ENCODE measurements around the gene GCHFR. TPM values are rescaled to one million over a fixed set of nuclear protein-coding genes. Genes with fewer than 3 reads are reported as not detected.

GCHFR gene
- total and polyA plus RNA-seq, 3 experiments from 2014 or later = 19.5 to 114 (median 21.5) TPM

DNA sequence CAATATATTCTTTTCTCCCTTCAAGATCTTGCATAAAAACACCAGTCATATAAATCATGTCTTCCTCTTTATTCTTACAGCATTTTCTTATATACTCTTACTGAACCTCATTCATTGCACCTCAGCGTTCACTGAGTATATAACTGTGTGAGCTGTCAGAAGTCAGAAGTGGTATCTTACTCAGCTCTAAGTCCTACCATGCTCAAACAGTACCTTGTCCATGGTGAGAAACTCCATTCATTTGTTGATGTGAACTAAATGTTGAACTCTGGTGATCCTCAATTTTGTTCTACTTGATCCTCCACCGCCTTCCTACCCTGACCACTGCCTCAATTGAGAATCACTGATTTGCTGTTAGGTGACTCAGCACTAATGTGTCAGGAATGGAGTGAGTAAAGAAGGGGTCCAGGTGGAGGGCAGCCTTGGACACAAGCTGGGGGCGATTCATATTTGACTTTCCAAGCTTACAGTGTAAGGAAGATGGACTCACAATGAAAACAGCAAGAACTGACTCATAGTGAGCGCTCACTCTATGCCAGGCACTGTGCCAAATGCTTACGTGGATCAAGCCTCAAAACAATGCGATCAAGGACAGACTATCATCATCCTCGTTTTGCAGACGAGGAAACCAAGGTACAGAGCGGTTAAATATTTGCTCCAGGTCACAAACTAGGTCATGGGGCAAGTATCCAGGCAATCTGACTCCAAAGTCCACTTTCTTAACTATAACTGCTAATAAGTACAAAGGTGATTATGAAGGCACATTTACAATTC is 29.5 kb downstream of the GCHFR start:
- CTCF ChIA-PET = interaction anchor here (1.6 to 3.0 kb wide), 2 partner anchors 11 kb away, joined by 4 to 12 read pairs; no protein-coding TSS in a partner anchor
- no peak overlapping the region for H3K4me3 ChIP-seq (ENCODE audit: low read length)
- DNase-seq = peak in 1 of 5 donors; percentile 9
- peak overlapping the region in 3 of 8 donors; percentile 26 to 46 (median 41) for H3K27ac Mint-ChIP-seq
- H3K36me3 ChIP-seq (ENCODE audit: insufficient read depth, low read length) = no peaks in the 10 kb centered on the region
- peaks cover 22 to 29% (median 27%) of the 10 kb centered on the region in 3 donors for H3K4me1 Mint-ChIP-seq
- H3K4me1 ChIP-seq (ENCODE audit: insufficient read depth, low read length) = no peaks in the 10 kb centered on the region
- no peaks in the 10 kb centered on the region for H3K27me3 ChIP-seq (ENCODE audit: insufficient read depth, low read length, poor library complexity, severe bottlenecking)
- no peak overlapping the region for H3K27ac ChIP-seq (ENCODE audit: low read depth, low read length)
- H3K9me3 ChIP-seq (ENCODE audit: low read length) = no peaks in the 10 kb centered on the region
- no peak overlapping the region for H3K4me3 Mint-ChIP-seq
- POLR2A ChIA-PET = no interaction called here
- H3K36me3 Mint-ChIP-seq = peaks cover 4 to 29% (median 13%) of the 10 kb centered on the region in 3 donors
- H3K27me3 Mint-ChIP-seq = no peaks in the 10 kb centered on the region
- no peaks in the 10 kb centered on the region for H3K9me3 Mint-ChIP-seq

DNA sequence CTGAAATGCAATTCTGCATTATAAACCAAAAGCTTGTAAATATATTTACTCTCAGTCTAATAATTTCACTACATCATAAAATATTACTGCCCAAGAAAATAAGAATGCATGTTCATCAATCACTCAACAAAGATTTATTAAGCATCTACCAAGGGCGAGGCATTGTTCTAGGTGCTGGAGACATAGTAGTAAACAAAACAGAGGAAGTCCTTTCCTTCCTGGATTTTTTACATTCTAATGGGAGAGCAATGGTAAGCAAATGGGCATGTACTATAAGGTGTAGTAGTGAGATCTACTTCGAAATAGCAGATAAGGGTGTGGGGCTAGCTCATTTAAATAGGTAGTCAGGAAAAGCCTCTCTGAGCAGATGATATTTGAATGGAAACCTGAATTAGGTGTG is 32.2 kb downstream of the GCHFR start:
- H3K36me3 Mint-ChIP-seq = peaks cover 4 to 45% (median 17%) of the 10 kb centered on the region in 3 donors
- Histone ChIP-seq H3K9me3 (ENCODE audit: low read length) (no peaks in the 10 kb centered on the region), H3K4me3 (ENCODE audit: low read length) (no peak overlapping the region), H3K4me1 (ENCODE audit: insufficient read depth, low read length) (no peaks in the 10 kb centered on the region), H3K27me3 (ENCODE audit: insufficient read depth, low read length, poor library complexity, severe bottlenecking) (no peaks in the 10 kb centered on the region), H3K36me3 (ENCODE audit: insufficient read depth, low read length) (no peaks in the 10 kb centered on the region), H3K27ac (ENCODE audit: low read depth, low read length) (no peak overlapping the region)
- peaks cover 23 to 36% (median 35%) of the 10 kb centered on the region in 3 donors for H3K4me1 Mint-ChIP-seq
- no peak overlapping the region for H3K4me3 Mint-ChIP-seq
- no peaks in the 10 kb centered on the region for H3K27me3 Mint-ChIP-seq
- no peaks in the 10 kb centered on the region for H3K9me3 Mint-ChIP-seq
- CTCF ChIA-PET = interaction anchor here (0.9 kb wide), 1 partner anchor 8 kb away, joined by 4 read pairs; no protein-coding TSS in a partner anchor
- POLR2A ChIA-PET = no interaction called here
- no peak overlapping the region for H3K27ac Mint-ChIP-seq
- no peak for DNase-seq

DNA sequence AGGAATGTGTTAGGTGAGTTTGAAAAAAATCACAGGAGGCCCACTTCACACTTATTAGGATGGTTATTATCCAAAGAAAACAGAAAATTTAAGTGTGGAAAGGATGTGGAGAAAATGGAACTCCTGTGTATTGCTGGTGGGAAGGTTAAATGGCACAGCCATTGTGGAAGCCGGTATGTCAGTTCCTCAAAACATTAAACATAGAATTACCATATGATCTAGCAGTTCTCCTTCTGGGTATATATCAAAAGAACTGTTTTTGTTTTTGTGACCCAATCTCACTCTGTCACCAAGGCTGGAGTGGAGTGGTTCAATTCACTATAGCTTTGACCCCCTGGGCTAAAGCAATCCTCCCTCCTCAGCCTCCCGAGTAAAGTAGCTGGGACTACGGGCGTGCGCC is 32.6 kb downstream of the GCHFR start:
- Histone ChIP-seq H3K4me1 (ENCODE audit: insufficient read depth, low read length) (no peaks in the 10 kb centered on the region), H3K27me3 (ENCODE audit: insufficient read depth, low read length, poor library complexity, severe bottlenecking) (no peaks in the 10 kb centered on the region), H3K27ac (ENCODE audit: low read depth, low read length) (no peak overlapping the region), H3K4me3 (ENCODE audit: low read length) (no peak overlapping the region), H3K9me3 (ENCODE audit: low read length) (no peaks in the 10 kb centered on the region), H3K36me3 (ENCODE audit: insufficient read depth, low read length) (no peaks in the 10 kb centered on the region)
- Mint-ChIP-seq H3K4me3 (no peak overlapping the region), H3K9me3 (no peaks in the 10 kb centered on the region), H3K27me3 (no peaks in the 10 kb centered on the region), H3K36me3 (peaks cover 4 to 48% (median 19%) of the 10 kb centered on the region in 3 donors), H3K4me1 (peaks cover 25 to 39% (median 37%) of the 10 kb centered on the region in 3 donors), H3K27ac (peak overlapping the region in 1 of 8 donors; percentile 17)
- ChIA-PET POLR2A (no interaction called here), CTCF (interaction anchor here (0.9 to 1.0 kb wide), 2 partner anchors 9 to 14 kb away, joined by 4 read pairs; no protein-coding TSS in a partner anchor)
- DNase-seq = no peak

DNA sequence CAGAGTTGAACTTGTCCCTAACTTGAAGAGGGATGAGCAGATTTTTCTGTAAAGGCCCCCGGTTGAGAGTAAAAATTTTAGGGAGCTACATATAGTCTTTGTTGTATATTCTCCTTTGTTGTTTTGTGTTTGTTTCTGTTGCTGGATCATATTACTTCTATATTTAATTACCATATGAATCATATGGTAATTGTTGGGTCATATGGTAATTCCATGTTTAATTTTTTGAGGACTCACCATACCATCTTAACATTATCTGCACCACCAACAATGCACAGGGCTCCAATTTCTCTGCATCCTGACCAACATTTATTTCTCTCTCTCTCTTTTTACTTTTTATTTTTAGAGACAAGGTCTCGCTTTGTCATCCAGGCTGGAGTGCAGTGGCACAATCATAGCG is 35.7 kb downstream of the GCHFR start:
- no peaks in the 10 kb centered on the region for H3K36me3 ChIP-seq (ENCODE audit: insufficient read depth, low read length)
- no peak overlapping the region for H3K27ac ChIP-seq (ENCODE audit: low read depth, low read length)
- no peak for DNase-seq
- POLR2A ChIA-PET = no interaction called here
- Mint-ChIP-seq H3K9me3 (no peaks in the 10 kb centered on the region), H3K4me1 (peaks cover 26 to 47% (median 40%) of the 10 kb centered on the region in 3 donors), H3K36me3 (peaks cover 4 to 42% (median 14%) of the 10 kb centered on the region in 3 donors), H3K27ac (no peak overlapping the region), H3K27me3 (no peaks in the 10 kb centered on the region), H3K4me3 (no peak overlapping the region)
- no peaks in the 10 kb centered on the region for H3K4me1 ChIP-seq (ENCODE audit: insufficient read depth, low read length)
- no peaks in the 10 kb centered on the region for H3K27me3 ChIP-seq (ENCODE audit: insufficient read depth, low read length, poor library complexity, severe bottlenecking)
- no peaks in the 10 kb centered on the region for H3K9me3 ChIP-seq (ENCODE audit: low read length)
- CTCF ChIA-PET = interaction anchor here (1.0 kb wide), 1 partner anchor 14 kb away, joined by 3 read pairs; no protein-coding TSS in a partner anchor
- no peak overlapping the region for H3K4me3 ChIP-seq (ENCODE audit: low read length)

DNA sequence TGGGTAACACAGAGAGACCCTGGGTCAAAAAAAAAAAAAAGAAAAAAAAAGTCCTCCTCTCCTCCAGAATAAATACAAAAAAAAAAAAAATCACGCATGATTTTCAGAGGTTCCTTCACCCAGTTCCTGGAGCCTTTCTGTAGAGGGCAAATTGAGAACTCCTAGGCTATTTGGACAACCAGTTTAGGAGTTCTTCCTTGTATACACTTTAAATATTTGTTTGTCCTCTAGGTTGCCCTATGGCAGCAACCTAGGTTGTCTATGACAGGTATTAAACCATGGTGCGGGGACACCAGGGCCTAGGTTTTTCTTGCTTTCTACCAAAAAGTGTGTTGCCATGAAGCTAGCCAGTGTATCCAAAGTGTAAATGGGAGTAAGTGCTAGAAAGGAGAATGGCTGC is 39.2 kb downstream of the GCHFR start:
- Histone ChIP-seq H3K27me3 (ENCODE audit: insufficient read depth, low read length, poor library complexity, severe bottlenecking) (no peaks in the 10 kb centered on the region), H3K36me3 (ENCODE audit: insufficient read depth, low read length) (no peaks in the 10 kb centered on the region), H3K27ac (ENCODE audit: low read depth, low read length) (no peak overlapping the region), H3K9me3 (ENCODE audit: low read length) (no peaks in the 10 kb centered on the region), H3K4me3 (ENCODE audit: low read length) (no peak overlapping the region), H3K4me1 (ENCODE audit: insufficient read depth, low read length) (peaks cover 10% of the 10 kb centered on the region)
- H3K4me3 Mint-ChIP-seq = peak overlapping the region in 1 of 7 donors; percentile 46
- peaks cover 3 to 44% (median 14%) of the 10 kb centered on the region in 3 donors for H3K36me3 Mint-ChIP-seq
- H3K9me3 Mint-ChIP-seq = no peaks in the 10 kb centered on the region
- DNase-seq = no peak
- ChIA-PET POLR2A (no interaction called here), CTCF (no interaction called here)
- H3K27me3 Mint-ChIP-seq = no peaks in the 10 kb centered on the region
- H3K4me1 Mint-ChIP-seq = peaks cover 32 to 57% (median 42%) of the 10 kb centered on the region in 3 donors
- peak overlapping the region in 1 of 8 donors; percentile 52 for H3K27ac Mint-ChIP-seq

DNA sequence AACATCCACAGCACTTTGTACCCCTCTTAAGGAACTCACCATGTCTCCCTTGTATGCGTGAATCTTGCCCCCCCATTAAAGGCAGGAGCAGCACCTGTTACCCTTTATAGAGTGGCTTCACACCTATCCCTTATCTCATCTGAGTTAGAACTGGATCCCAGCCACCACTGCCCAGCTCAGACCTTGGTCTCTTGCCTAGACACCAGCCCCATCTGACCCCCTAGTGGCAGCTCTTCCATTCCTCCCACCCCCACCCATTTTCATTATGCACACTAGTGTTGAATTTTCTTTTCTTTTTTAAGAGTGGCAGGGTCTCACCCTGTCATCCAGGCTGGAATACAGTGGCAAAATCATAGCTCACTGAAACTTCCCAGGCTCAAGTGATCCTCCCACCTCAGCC is 39.8 kb downstream of the GCHFR start:
- Histone ChIP-seq H3K27ac (ENCODE audit: low read depth, low read length) (no peak overlapping the region), H3K9me3 (ENCODE audit: low read length) (no peaks in the 10 kb centered on the region), H3K36me3 (ENCODE audit: insufficient read depth, low read length) (no peaks in the 10 kb centered on the region), H3K4me1 (ENCODE audit: insufficient read depth, low read length) (peaks cover 16% of the 10 kb centered on the region), H3K4me3 (ENCODE audit: low read length) (no peak overlapping the region), H3K27me3 (ENCODE audit: insufficient read depth, low read length, poor library complexity, severe bottlenecking) (no peaks in the 10 kb centered on the region)
- Mint-ChIP-seq H3K9me3 (no peaks in the 10 kb centered on the region), H3K27me3 (no peaks in the 10 kb centered on the region), H3K4me3 (peak overlapping the region in 2 of 7 donors; percentile 46 to 63), H3K4me1 (peaks cover 34 to 58% (median 42%) of the 10 kb centered on the region in 3 donors), H3K36me3 (peaks cover 0 to 40% (median 9%) of the 10 kb centered on the region in 3 donors), H3K27ac (peak overlapping the region in 2 of 8 donors; percentile 35 to 52)
- no peak for DNase-seq
- POLR2A ChIA-PET = interaction anchor here (0.6 kb wide), 1 partner anchor 94 kb away, joined by 3 read pairs; no protein-coding TSS in a partner anchor
- CTCF ChIA-PET = no interaction called here

DNA sequence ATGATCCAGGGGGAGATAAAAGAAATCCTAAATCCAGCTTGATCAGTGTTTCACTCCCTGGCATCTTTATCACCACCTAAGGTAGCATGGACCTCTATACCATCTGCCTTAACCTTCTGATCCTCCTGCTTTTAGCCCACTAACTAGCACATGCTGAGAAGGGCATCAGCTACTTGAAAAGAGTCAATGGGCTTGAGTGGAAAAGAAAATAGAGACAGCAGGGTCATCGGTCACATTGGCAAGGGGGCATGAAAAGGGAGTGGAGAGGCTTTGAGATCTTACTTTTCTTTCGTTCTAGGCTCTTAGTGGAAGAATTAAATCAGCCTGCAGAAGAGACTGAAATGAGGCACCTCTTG is 42.8 kb downstream of the GCHFR start:
- DNase-seq = no peak
- H3K4me3 Mint-ChIP-seq = peak overlapping the region; percentile 94 to 100 (median 99)
- Histone ChIP-seq H3K9me3 (ENCODE audit: low read length) (no peaks in the 10 kb centered on the region), H3K27ac (ENCODE audit: low read depth, low read length) (peak overlapping the region; percentile 93), H3K36me3 (ENCODE audit: insufficient read depth, low read length) (peaks cover 7% of the 10 kb centered on the region), H3K27me3 (ENCODE audit: insufficient read depth, low read length, poor library complexity, severe bottlenecking) (no peaks in the 10 kb centered on the region), H3K4me3 (ENCODE audit: low read length) (peak overlapping the region; percentile 100), H3K4me1 (ENCODE audit: insufficient read depth, low read length) (peaks cover 18% of the 10 kb centered on the region)
- no peaks in the 10 kb centered on the region for H3K27me3 Mint-ChIP-seq
- H3K36me3 Mint-ChIP-seq = peaks cover 0 to 38% (median 6%) of the 10 kb centered on the region in 3 donors
- no peaks in the 10 kb centered on the region for H3K9me3 Mint-ChIP-seq
- ChIA-PET CTCF (interaction anchor here (0.6 to 1.2 kb wide), 4 partner anchors 21 to 302 kb away, joined by 3 to 4 read pairs (median 3); no protein-coding TSS in a partner anchor), POLR2A (interaction anchor here (0.6 to 1.5 kb wide), 3 partner anchors 19 to 112 kb away, joined by 4 to 11 read pairs (median 7); partner anchors contain the start of genes PPP1R14D and RAD51)
- peaks cover 29 to 46% (median 31%) of the 10 kb centered on the region in 3 donors for H3K4me1 Mint-ChIP-seq
- peak overlapping the region; percentile 88 to 99 (median 97) for H3K27ac Mint-ChIP-seq
